Measurements from ENCODE around the gene EVI5. TPM values are rescaled to one million over a fixed set of nuclear protein-coding genes. Genes with fewer than 3 reads are reported as not detected.
A peak's percentile ranks its signal among the peaks of the same experiment; 100 is the strongest.
"Not testable (repeated sequence)": the region's sequence is repeated elsewhere in the genome, so short reads cannot be mapped to it uniquely, and the experiment has no call there.

EVI5 gene
- total RNA-seq, 2 experiments from 2014 or later = 13.6 to 13.8 TPM

- DNase-seq = no peak
- Mint-ChIP-seq H3K4me1 (peaks cover 4% of the 10 kb centered on the region), H3K9me3 (peaks cover 2% of the 10 kb centered on the region), H3K27me3 (peaks cover 7% of the 10 kb centered on the region), H3K36me3 (no peaks in the 10 kb centered on the region), H3K27ac (no peak overlapping the region), H3K4me3 (no peak overlapping the region)
Observed at GRCh38 chr1:92805216-92805615, 20.3 kb upstream of the EVI5 start.

- H3K4me3 Mint-ChIP-seq = no peak overlapping the region
- peaks cover 2% of the 10 kb centered on the region for H3K9me3 Mint-ChIP-seq
- no peak for DNase-seq
- H3K4me1 Mint-ChIP-seq = peaks cover 4% of the 10 kb centered on the region
- H3K36me3 Mint-ChIP-seq = no peaks in the 10 kb centered on the region
- no peak overlapping the region for H3K27ac Mint-ChIP-seq
- H3K27me3 Mint-ChIP-seq = peaks cover 7% of the 10 kb centered on the region
Observed at GRCh38 chr1:92804721-92805201, 19.9 kb upstream of the EVI5 start.

- no peaks in the 10 kb centered on the region for H3K36me3 Mint-ChIP-seq
- no peak overlapping the region for H3K27ac Mint-ChIP-seq
- no peak overlapping the region for H3K4me3 Mint-ChIP-seq
- H3K27me3 Mint-ChIP-seq = peaks cover 7% of the 10 kb centered on the region
- H3K9me3 Mint-ChIP-seq = peaks cover 2% of the 10 kb centered on the region
- H3K4me1 Mint-ChIP-seq = peaks cover 4% of the 10 kb centered on the region
- no peak for DNase-seq
Observed at GRCh38 chr1:92803140-92803887, 18.4 kb upstream of the EVI5 start.

GRCh38 chr1:92797961-92798360, 13.1 kb upstream of the EVI5 start:
- Mint-ChIP-seq H3K4me3 (no peak overlapping the region), H3K27ac (no peak overlapping the region), H3K4me1 (no peaks in the 10 kb centered on the region), H3K9me3 (no peaks in the 10 kb centered on the region), H3K27me3 (peaks cover 24% of the 10 kb centered on the region), H3K36me3 (no peaks in the 10 kb centered on the region)
- no peak for DNase-seq

GRCh38 chr1:92797297-92797696, 12.4 kb upstream of the EVI5 start:
- Mint-ChIP-seq H3K4me3 (no peak overlapping the region), H3K27ac (no peak overlapping the region), H3K36me3 (no peaks in the 10 kb centered on the region), H3K9me3 (no peaks in the 10 kb centered on the region), H3K4me1 (no peaks in the 10 kb centered on the region), H3K27me3 (peaks cover 30% of the 10 kb centered on the region)
- DNase-seq = no peak

DNA sequence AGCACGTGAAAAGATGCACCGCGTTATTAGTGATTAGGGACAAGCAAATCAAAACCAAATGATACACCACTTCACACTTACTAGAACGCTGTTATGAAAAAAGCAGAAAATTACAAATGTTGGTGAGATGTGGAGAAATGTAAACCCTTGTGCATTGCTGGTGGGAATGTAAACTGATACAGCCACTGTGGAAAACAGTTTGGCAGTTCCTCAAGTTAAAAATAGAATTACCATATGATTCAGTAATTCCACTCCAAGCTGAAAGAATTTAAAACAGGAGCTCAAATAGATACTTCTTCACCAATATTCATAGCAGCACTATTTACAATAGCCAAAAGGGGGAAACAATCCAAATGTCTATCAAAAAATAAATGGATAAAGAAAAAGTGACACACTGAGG, 10.3 kb upstream of the EVI5 start:
- Mint-ChIP-seq H3K27me3 (peaks cover 43% of the 10 kb centered on the region), H3K27ac (no peak overlapping the region)

GRCh38 chr1:92792340-92792782, 7.5 kb upstream of the EVI5 start:
- Mint-ChIP-seq H3K9me3 (no peaks in the 10 kb centered on the region), H3K27me3 (peaks cover 63% of the 10 kb centered on the region), H3K4me1 (peaks cover 5% of the 10 kb centered on the region), H3K36me3 (no peaks in the 10 kb centered on the region), H3K4me3 (no peak overlapping the region), H3K27ac (no peak overlapping the region)
- no peak for DNase-seq

More for the DNA sequence above, 10.3 kb upstream of the EVI5 start:
- H3K9me3 Mint-ChIP-seq = no peaks in the 10 kb centered on the region
- no peak for DNase-seq
- no peaks in the 10 kb centered on the region for H3K36me3 Mint-ChIP-seq
- no peak overlapping the region for H3K4me3 Mint-ChIP-seq
- H3K4me1 Mint-ChIP-seq = peaks cover 5% of the 10 kb centered on the region

- Mint-ChIP-seq H3K27ac (no peak overlapping the region), H3K4me3 (no peak overlapping the region), H3K27me3 (peaks cover 71% of the 10 kb centered on the region), H3K9me3 (no peaks in the 10 kb centered on the region), H3K4me1 (peaks cover 5% of the 10 kb centered on the region), H3K36me3 (no peaks in the 10 kb centered on the region)
- DNase-seq = no peak
Observed at GRCh38 chr1:92791487-92792066, 6.7 kb upstream of the EVI5 start.

- Mint-ChIP-seq H3K4me1 (peaks cover 5% of the 10 kb centered on the region), H3K27me3 (peaks cover 76% of the 10 kb centered on the region), H3K9me3 (no peaks in the 10 kb centered on the region), H3K27ac (no peak overlapping the region), H3K4me3 (no peak overlapping the region), H3K36me3 (no peaks in the 10 kb centered on the region)
- DNase-seq = no peak
Observed at GRCh38 chr1:92790867-92791266, 6.0 kb upstream of the EVI5 start.

DNA sequence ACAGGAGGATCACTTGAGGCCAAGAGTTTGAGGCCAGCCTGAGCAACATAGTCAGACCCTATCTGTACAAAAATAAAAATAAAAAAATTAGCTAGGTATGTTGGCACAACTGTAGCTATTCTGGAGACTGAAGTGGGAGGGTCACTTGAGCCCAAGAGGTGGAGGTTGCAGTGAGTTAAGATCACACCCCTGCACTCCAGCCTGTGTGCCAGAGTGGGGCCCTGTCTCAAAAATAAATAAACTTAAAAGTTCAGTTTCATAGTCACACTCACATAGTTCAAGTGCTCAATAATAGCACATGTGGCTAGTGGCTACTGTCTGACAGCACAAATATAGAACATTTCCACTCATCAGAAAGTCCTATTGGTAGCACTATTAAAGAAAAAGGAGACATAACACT, 5.2 kb upstream of the EVI5 start:
- Mint-ChIP-seq H3K9me3 (peaks cover 2% of the 10 kb centered on the region), H3K4me1 (peaks cover 9% of the 10 kb centered on the region), H3K27me3 (peaks cover 83% of the 10 kb centered on the region), H3K27ac (no peak overlapping the region), H3K4me3 (no peak overlapping the region), H3K36me3 (peaks cover 2% of the 10 kb centered on the region)
- no peak for DNase-seq

DNA sequence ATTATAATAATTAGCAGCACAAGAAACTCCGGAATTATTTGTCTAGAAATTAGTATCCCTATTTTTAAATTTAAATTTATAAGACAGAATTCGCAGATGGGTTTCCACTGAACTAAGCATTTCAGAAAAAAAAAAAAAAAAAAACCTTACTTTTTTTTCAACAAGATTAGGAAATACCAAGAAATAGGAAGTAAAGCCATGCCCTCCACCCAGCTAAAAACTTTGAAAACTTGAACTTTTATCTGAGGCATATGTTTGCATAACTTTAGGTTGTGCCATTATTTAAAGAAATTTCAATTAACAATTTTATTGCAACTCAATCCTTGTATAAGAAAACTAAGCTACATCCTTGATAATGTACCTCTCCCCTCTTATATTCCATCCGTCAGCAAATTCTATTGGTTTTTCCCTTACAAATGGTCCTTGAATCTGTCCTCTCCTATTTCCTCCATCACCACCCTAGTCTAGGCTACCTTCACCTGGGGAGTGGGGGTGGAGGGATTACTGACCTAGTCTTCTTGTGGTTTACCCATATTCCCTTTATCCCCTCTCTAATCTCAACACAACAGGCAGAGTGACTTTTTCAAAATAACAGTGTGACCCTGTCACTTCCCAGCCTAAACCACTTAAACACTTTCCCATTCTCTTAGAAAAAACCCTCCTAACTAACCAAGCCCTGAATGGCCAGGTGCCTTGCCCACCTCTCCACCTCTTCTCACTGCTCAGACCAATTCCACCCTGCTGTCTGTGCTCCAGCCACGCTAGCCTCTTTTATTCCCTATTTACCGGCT, 1.4 kb upstream of the EVI5 start:
- Mint-ChIP-seq H3K36me3 (peaks cover 2% of the 10 kb centered on the region), H3K27ac (no peak overlapping the region), H3K27me3 (peaks cover 79% of the 10 kb centered on the region), H3K9me3 (peaks cover 2% of the 10 kb centered on the region), H3K4me1 (peaks cover 21% of the 10 kb centered on the region), H3K4me3 (no peak overlapping the region)
- no peak for DNase-seq

- Mint-ChIP-seq H3K27ac (peak overlapping the region; percentile 10), H3K27me3 (peaks cover 81% of the 10 kb centered on the region)
Observed at GRCh38 chr1:92784021-92784638, 778 bp downstream of the EVI5 start.

DNA sequence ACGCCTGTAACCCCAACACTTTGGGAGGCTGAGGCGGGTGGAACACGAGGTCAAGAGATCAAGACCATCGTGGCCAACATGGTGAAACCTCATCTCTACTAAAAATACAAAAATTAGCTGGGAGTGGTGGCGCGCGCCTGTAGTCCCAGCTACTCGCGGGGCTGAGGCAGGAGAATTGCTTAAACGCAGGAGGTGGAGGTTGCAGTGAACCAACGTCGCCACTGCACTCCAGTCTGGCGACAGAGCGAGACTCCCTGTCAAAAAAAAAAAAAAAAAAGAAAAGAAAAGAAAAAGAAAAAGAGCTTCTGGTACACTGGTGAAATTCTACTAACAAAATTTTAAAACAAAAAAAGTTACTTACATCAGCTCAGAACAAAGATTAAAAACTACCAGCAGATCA, 1.4 kb downstream of the EVI5 start:
- H3K4me3 Mint-ChIP-seq = not testable (repeated sequence)
- H3K27me3 Mint-ChIP-seq = peaks cover 86% of the 10 kb centered on the region

More at GRCh38 chr1:92784021-92784638, 778 bp downstream of the EVI5 start:
- peaks cover 16% of the 10 kb centered on the region for H3K4me1 Mint-ChIP-seq
- H3K9me3 Mint-ChIP-seq = peaks cover 2% of the 10 kb centered on the region
- H3K36me3 Mint-ChIP-seq = peaks cover 2% of the 10 kb centered on the region
- peak overlapping the region; percentile 63 for H3K4me3 Mint-ChIP-seq
- DNase-seq = peak; percentile 56

GRCh38 chr1:92778376-92778775, 6.5 kb downstream of the EVI5 start:
- peaks cover 72% of the 10 kb centered on the region for H3K27me3 Mint-ChIP-seq
- no peak overlapping the region for H3K27ac Mint-ChIP-seq
- DNase-seq = no peak
- no peak overlapping the region for H3K4me3 Mint-ChIP-seq
- H3K4me1 Mint-ChIP-seq = peaks cover 2% of the 10 kb centered on the region
- H3K36me3 Mint-ChIP-seq = no peaks in the 10 kb centered on the region
- H3K9me3 Mint-ChIP-seq = no peaks in the 10 kb centered on the region

More for the DNA sequence above, 1.4 kb downstream of the EVI5 start:
- not testable (repeated sequence) for H3K27ac Mint-ChIP-seq, H3K36me3 Mint-ChIP-seq, H3K9me3 Mint-ChIP-seq
- H3K4me1 Mint-ChIP-seq = peaks cover 16% of the 10 kb centered on the region
- peak; percentile 1 for DNase-seq

DNA sequence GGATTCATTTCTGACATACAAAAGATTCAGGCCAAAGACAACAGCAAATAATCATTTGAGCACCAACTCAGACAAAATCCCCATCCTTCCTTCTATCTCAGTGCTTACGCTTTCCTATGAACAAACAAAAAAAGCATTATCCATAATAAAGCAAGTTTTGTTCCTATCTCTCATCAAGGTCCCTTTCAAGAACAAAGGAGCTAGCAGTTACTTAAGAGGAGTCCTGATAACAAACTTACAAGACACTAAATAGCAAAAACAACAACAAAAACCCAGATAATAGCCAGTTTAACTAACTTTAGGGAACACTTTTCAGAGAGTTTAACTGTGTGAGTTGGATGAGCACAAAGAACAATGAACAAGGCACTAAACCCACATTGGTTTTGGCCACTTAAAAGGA, 10.5 kb downstream of the EVI5 start:
- Mint-ChIP-seq H3K27ac (no peak overlapping the region), H3K27me3 (peaks cover 46% of the 10 kb centered on the region), H3K9me3 (peaks cover 2% of the 10 kb centered on the region), H3K4me3 (no peak overlapping the region), H3K4me1 (no peaks in the 10 kb centered on the region), H3K36me3 (peaks cover 1% of the 10 kb centered on the region)
- DNase-seq = no peak
